GM18511 (cell line): ENCODE data around the gene CORO6.

Source experiments
- ATAC-seq: cut with Tn5 transposase; IDR thresholded peaks from one replicate; pipeline ENCODE4 v1.9.1; 2021; ENCODE audit warnings: mild to moderate bottlenecking, moderate library complexity; ENCODE audit not compliant: unreplicated experiment

The CORO6 gene

DNA sequence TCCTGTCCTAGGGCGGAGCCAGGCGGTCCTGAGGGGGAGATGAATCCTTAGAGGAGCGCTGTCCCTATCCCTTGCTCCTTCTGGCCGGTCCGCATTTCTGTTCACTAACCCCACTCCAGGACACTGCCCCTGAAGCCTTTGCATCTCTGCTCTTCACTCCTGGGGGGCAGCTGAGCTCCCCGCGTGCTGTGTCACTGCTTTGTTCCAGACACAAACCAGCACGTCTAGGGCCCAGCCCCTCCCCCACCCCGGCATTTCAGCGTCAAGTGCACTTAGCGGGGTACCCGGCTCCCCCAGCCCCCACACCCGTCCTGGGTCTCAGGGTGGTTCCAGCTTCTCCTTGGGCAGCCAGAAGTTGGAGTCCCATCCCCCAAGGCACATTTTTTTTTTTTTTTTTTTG lies 8.9 kb downstream of the CORO6 start:
- no peak for ATAC-seq

DNA sequence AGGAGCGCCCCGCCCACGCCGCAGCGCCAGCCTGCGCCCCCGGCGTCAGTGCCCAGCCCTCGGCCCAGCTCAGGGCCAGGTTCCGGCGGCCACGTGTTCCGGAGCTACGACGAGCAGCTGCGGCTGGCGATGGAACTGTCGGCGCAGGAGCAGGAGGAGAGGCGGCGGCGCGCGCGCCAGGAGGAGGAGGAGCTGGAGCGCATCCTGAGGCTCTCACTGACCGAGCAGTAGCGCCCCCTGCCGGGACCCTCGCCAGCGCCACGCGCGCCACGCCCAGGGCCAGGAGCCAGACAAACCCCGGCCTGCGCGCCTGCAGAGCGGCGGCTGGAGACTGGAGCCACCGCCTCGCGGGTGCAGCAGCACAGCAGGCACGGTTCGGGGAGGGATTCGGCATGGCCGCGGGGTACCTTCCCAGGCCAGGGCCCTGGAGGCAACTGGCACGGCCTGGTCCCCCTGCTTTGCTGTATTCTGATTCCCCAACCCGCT lies 9.3 kb downstream of the CORO6 start:
- ATAC-seq, result no peak

DNA sequence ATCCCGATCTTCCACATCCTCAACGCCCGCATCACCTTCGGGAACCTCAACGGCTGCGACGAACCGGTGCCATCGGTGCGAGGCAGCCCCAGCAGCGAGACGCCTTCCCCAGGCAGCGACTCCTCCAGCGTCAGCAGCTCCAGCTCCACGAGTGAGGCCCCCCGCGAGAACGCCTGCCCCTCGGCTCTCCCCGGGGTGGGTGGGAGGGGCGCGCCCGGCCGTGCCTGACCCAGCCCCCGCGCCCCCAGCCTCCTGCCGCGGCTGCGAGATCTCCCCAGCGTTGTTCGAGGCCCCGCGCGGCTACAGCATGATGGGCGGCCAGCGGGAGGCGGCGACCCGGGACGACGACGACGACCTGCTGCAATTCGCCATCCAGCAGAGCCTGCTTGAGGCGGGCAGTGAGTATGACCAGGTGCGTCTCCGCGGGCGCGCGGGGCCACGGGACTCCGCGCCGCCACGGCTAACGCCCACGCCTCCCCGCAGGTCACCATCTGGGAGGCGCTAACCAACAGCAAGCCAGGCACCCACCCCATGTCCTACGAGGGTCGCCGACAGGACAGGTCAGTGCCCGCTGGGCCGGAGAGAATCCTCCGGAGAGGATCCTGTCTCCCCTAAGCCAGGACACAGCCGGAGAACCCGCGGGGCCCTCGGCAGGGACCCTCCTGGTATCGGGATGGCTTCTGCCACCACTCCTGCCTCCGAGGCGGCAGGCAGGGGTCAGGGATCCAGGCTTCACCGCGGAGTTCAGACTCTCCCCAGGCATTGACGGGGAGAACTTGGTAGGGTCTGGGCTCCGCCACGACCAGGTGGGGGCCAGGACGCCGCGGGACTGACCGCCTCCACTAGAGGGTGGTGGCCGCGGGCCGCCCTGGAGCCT lies 10.1 kb downstream of the CORO6 start:
- ATAC-seq, result no peak

DNA sequence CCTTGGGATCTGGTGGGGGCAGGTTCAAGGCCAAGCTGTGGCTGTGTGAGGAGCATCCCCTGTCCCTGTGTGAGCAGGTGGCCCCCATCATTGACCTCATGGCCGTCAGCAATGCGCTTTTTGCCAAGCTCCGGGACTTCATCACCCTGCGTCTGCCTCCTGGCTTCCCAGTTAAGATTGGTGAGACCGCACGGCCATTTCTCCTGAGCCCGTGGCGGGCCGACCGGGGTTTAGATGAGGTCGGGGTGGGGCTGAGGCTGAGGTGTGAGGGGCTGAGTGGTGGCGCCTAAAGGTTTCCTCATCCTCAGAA lies 10.7 kb downstream of the CORO6 start:
- no peak for ATAC-seq

DNA sequence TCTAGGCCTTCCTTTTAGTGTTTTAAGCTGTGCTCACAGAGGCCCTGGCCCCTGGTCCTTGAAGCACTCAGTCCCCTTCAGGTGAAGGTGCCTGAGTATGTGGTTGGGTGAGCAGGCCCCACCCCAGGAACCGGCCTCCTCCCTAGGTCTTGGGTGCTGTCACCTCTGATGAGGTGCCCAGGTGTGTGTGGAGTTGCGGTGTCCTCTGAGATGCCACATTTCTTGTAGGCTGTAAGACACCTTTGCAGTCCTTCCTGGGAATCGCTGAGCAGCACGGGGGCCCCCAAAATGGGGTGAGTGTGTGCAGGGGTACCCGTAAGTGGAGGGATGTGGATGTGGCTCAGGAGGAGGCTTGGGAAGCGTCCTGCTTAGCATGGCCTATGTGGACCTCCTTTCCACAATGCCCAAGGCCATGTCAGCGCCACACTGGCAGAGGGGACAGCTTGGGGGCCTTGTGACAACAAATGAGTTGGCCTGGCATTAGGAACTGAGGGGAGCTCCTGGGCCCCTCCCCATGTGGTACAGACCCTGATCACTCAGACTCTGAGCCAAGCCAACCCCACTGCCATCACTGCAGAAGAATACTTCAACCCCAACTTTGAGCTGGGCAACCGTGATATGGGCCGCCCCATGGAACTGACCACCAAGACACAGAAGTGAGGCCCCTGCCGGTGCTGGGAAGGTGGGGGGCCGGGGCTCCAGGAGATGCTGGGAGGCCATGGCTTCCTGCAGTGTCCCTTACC lies 11.2 kb downstream of the CORO6 start:
- no peak for ATAC-seq

DNA sequence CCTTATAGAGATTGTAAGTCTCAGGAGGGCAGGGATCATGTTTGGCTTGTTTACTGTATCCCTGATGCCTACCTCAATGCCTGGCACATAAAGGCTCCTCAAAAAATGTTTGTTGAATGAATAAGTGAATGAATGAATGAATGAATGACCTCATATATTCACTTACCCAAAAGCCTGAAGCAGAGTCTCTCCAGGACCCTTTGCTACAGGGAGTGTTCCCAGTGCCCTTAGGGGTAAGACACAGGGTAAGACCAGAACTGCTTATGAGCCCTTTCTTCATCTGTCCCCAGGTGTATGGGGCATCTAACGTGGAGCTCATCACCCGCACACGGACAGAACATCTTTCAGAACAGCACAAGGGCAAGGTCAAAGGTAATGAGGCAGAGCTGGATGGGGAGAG lies 12.3 kb downstream of the CORO6 start:
- ATAC-seq, result no peak

DNA sequence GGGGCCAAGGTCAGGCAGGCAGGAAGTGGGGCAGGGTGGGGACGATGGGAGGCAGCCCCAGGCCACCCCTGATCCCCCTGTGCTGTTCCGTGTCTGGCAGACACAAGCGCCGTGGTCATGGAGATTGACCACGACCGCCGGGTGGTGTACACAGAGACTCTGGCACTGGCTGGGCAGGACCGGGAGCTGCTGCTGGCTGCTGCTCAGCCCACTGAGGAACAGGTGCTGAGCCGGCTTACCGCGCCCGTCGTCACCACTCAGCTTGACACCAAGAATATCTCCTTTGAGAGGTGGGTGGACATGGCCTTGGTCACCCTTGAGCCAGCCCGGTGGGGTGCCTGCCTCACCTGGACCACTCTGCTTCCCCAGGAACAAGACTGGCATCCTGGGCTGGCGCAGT lies 13.7 kb downstream of the CORO6 start:
- ATAC-seq, result no peak

DNA sequence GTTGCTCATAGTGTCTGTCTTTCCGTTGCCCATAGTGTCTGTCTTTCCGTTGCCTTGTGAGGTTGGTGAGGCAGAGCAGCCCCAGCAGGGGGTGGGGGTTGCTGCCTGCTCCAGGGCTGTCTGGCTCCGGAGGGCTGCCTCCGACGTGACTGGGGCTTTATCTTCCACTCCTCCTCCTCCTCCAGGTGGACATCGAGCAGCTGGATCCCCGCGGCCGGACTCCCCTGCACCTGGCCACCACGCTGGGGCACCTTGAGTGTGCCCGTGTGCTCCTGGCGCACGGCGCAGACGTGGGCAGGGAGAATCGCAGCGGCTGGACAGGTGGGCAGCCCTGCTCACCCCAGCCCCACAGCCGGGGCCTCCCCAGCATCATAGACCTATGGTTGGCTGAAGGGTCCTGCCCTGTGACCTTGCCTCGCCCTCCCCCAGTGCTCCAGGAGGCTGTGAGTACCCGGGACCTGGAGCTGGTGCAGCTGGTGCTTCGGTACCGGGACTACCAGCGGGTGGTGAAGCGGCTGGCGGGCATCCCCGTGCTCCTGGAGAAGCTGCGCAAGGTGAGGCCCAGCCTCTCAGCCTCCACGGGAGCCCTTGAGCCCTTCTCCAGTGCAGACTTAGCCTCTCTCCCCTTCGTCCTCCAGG lies 15.0 kb downstream of the CORO6 start:
- ATAC-seq, result no peak

DNA sequence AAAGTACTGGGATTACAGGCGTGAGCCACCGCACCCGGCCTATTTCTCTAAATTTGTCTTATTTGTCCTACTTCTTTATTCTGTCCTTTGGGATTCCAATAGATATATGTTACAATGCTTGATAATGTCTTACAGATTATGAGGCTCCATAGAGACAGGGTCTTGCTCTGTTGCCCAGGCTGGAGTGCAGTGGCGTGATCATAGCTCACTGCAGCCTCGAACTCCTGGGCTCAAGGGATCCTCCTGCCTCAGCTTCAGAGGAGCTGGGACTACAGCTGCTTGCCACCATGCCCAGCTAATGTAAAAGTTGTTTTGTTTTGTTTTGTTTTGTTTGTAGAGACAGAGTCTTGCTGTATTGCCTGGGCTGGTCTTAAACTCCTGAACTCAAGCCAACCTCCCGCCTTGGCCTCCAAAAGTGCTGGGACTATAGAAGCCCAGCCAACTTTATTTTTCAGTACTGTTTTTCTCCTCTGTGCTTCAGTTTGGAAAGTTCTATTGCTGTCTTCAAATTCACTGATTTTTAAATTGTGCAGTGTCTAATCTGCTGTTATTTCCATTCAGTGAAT lies 19.5 kb downstream of the CORO6 start:
- ATAC-seq, result no peak

DNA sequence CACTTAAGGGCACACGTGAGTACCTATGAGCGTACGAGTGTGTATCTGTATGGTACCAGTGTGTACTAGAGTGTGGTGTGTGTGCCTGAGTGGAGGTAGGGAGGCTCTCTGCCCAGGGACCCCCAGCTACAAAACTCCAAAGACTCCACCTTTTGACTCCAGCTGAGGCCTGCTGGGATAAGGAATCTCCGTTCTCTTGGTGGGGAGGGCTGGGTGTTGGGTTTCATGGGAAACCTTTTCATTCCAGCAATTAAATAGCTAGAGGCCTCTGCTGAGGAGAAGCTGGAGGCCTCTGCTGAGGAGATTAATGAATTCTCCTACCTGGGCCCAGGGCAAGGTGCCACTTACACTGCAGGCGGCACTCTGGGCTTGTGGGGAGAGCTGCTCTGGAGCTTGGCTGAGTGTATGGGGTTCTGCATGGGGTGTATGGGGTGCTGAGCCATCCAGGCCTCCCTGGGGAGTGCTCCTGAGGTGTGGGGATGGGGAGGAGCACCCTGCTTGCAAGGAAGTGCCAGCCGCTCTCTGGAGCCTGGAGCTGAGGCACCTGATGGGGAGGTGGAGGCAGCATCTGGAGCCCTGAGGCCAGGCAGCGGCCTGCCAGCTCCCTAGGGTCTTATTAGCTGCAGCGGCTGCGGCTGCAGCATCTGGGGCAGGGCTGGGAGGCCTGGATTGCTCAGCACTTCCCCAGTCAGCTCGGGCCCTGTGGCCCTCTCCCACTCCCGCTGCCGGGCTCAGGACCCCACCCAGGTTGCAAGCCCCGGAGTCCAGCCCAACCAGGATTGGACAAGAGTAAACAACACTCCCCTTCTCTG lies 25.1 kb downstream of the CORO6 start:
- ATAC-seq, result no peak

DNA sequence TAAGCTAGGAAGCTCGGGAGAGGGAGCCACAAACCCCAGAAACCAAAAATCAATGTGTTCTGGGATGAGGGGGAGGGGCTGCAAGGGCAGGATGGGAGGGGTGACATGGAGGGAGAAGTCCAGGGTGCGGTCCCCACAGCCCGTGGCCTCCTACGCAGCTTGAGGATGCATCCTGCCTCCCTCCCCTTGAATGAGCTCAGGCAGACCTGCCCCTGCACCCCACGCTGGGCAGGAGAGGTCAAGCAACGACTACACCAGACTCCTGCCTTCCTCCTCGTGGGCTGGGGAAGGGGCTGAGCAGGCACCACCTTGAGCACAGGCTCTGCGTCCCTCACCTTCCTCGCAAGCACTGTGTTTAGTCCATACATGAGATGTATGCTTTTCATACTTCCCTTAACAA lies 25.9 kb downstream of the CORO6 start:
- no peak for ATAC-seq

DNA sequence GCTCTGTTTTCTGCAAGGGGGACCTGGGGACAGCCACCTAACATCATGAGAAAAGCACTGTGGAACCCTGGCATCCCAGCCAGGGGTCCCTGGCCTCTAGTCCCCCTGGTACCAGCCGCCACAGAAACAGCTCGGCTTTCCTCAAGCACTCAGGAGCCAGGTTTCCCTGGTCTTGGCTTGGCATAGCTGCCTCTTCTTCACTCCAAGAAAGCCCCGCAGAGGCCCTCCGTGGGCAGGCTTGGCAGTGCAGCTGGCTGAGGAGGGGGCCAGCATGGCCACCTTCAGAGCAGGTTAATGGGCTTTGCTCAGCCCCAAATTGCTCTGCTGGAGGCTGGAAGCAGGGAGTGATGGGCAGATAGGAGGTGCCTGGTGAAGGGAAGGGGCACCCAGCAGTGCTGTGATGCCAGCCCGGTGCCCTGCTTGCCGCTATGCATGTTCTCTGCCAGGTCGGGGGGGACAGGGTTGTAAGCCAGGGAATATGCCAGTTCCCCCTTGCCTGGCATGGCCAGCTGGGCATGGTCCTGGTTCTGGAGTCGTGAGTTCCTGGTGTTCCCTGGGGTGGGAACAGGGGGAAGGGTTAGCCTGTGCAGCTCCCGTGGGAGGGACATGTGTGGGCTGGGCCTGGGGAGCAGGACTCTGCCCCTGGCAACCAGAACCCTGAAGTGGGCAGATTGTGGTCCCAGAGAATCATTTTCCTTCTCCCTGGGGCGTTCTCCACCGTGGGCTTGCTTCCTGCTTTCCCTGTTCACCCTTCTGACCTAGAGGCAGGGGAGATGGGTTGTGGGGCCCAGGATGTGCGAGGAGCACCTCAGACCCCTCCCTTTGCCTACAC lies 26.6 kb downstream of the CORO6 start:
- ATAC-seq, result no peak

DNA sequence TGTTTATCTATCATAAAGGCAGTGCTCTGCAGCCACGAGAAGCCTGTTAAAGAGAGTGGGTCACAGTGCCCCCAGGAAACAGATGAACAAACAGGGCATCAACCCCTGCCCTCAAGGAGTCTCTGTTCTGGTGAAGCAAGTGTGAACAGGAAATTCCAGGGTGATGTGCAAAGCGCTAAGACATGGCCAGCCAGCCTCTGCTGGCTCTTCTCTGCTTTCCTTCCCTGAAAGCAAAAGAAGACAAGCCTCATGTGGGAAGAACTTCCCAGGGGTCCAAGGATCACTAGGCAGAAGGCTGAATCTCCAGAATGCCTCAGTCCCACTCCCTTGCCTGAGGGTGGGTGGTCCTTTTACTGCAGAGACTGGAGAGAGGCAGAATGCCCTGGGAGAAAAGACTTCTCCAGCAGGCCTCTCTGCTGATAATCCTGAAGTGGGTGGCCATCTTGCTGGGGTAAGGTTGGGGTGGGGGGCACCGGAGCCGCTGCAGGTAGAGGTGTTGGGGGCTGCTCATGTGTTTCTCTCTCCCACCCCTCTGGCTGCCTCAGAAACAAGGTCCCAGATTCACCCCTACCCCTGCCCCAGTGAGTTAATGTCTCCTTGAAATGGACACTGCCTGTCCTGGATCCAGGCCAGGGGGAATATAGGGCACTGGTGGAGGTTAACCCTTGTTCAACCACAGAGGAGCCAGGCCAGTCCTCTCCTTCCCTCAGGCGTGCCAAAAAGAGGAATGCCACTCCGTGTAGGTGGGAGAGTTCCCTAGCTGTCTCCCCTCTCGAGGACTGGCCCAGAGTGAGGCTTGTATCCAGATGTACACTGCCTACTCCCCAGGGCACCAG lies 27.4 kb downstream of the CORO6 start:
- no peak for ATAC-seq

DNA sequence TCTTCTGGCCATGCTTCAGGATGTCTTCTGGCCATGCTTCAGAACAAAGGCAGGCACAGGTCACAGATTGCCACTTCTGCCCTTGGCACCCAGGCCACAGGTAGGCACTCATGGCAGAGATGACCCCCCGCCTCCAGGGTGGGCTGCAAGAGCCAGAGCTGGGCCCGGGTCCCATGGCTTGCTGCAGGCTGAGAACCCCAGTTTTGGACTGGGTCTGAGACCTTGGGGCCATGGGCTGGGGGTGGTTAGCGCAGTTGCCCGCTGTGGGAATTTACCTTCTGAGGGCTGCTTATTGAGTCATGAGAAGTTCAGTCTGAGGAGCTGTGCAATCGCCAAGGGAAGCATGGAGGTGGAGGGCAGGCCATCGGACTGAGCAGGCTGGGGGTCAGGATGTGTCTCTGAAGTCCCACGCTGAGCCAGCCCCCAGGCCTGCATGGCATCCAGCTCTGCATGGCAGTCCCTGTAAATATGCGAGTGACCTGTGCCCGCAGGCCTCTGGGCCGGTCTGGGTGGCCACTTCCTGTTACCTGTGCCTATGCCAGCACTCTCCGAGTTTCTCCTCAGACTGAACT lies 28.1 kb downstream of the CORO6 start:
- no peak for ATAC-seq

DNA sequence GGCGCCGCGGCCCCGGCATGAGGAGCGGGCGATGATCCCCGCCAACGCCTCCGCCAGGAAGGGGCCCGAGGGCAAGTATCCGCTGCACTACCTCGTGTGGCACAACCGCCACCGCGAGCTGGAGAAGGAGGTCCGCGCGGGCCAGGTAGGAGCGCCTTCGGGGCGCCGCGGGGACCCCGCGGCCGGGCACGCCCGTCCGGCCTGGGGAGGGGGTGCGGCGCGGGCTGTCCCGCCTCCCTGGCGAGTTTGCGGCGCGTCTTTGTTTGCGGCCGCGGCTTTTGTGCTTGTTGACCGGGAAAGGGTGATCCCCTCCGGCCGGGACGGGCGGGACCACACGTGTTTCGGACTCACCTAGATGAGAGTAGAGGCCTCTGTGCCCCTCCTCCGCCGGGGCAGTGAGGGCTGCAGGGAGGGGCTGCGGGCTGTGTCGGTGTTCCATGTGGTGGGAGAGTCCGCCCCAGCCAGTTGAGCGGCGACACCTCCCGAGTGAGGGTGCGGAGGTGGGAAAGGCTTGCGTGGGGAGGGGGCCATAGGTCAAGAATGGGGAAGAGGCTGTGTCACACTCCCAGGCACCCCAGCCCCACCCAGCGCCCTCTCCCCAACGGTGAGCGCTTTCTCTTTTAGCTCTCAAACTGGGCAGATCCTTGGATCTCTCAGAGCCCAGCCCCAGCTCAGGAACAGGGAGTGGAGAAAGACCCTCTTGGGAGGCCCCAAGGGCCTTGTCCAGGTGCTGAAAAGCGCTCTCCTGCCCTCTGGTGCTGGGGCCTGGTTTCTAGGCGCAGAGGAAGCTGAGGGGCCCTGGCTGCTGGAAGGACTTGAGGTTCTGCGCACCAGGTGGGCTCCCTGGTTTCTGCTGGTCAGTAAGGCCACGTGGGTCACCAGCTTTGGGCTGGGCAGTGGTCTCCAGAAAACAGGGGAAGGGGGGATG lies 28.9 kb downstream of the CORO6 start:
- no peak for ATAC-seq

DNA sequence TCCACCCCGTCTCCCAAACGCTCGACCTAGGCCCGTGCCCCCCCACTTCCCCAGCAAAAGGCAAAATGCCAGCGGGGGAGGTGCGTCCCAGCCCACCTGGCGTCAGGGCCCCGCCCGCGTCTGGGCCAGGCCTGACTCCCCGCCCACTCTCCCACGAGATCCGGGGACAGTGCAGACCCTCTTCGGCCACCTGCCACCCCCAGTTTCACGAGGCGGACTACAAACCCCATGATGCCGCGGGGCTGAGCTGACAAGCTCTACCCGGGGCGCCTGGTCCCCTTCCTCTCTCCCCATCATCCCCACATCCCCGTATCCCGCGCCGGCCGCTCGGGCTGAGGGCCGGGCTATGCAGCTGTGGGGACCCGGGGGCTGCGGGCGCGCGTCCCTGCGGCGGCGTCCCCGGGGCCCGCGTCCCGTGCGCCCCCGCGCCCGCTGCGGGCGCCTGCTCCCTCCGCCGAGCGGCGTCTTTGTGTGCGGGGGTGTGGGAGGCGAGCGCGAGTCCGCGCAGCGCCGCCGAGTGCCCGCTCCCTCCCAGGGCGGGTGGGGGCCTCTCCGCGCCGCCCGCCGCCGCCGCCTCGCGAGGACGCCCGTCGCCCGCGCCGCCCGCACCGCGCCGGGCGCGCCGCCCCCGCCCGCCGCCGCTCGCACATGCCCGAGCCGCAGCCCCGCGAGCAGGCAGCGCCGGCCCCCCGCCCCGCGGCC lies 29.7 kb downstream of the CORO6 start, which contains the start of gene ANKRD13B:
Gene ANKRD13B (plus strand): TSS at position 283 of the 702 bp plus-strand sequence. CDS start 490 bp downstream, outside the sequence.
- ATAC-seq, result no peak
